ENCODE measurements around the gene GLIPR1L2.
A peak's percentile ranks its signal among the peaks of the same experiment; 100 is the strongest.

GLIPR1L2 gene

DNA sequence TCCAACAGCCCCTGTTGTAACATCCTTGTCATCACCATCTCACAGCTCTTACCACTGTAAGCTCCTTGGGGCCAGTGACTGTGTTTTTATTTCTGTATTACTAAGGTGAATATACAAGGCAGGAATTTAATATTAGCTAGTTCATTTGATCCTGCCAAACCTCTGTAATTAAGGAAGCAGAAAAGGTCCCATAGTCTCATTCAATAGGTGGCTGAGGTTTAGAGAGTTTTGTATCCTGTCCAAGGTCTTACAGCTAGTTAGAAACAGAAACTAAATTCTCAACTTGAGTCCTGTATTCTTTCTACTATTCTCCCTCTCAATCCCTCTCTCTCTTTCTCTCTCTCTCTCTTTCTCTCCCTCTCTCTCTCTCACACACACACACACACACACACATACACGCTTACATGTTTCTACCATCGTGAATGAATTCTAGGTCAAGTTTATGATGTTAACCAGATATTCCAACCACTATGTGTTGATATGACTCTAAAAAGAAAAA lies 89.1 kb downstream of the GLIPR1L2 start:
- H3K27me3 ChIP-seq (ENCODE audit: control insufficient read depth in 1 of 2, insufficient read depth in 2 of 2, low read length in 2 of 2): no peaks in the 10 kb centered on the region
- H3K36me3 ChIP-seq (ENCODE audit: insufficient read depth, low read length): no peaks in the 10 kb centered on the region
- H3K4me3 ChIP-seq (ENCODE audit: low read depth in 1 of 2, low read length in 2 of 2): peak overlapping the region; percentile 44 to 74
- peaks cover 34% of the 10 kb centered on the region for H3K4me1 ChIP-seq (ENCODE audit: insufficient read depth, low read length)
- peak overlapping the region; percentile 87 for H3K27ac ChIP-seq (ENCODE audit: low read depth, low read length)
- peak overlapping the region; percentile 21 for H3K9ac ChIP-seq (ENCODE audit: low read length)
- no peaks in the 10 kb centered on the region for H3K9me3 ChIP-seq (ENCODE audit: low read length)

- Histone ChIP-seq H3K9me3 (ENCODE audit: low read length) (no peaks in the 10 kb centered on the region), H3K27ac (ENCODE audit: low read depth, low read length) (peak within 1 kb of the TSS; percentile 87), H3K4me1 (ENCODE audit: insufficient read depth, low read length) (peaks cover 34% of the 10 kb centered on the region), H3K36me3 (ENCODE audit: insufficient read depth, low read length) (no peaks in the 10 kb centered on the region), H3K27me3 (ENCODE audit: control insufficient read depth in 1 of 2, insufficient read depth in 2 of 2, low read length in 2 of 2) (no peaks in the 10 kb centered on the region), H3K9ac (ENCODE audit: low read length) (peak within 1 kb of the TSS; percentile 21), H3K4me3 (ENCODE audit: low read depth in 1 of 2, low read length in 2 of 2) (peak within 1 kb of the TSS; percentile 44 to 74)
Measured at GRCh38 chr12:75480469-75480949, 89.6 kb downstream of the GLIPR1L2 start, which contains the start of gene GLIPR1. Gene GLIPR1 (plus strand): TSS chr12:75480755. CDS start chr12:75480881, 126 bp downstream.

GRCh38 chr12:75481013-75481705 lies 90.3 kb downstream of the GLIPR1L2 start:
- Histone ChIP-seq H3K4me1 (ENCODE audit: insufficient read depth, low read length) (peaks cover 39% of the 10 kb centered on the region), H3K27ac (ENCODE audit: low read depth, low read length) (peak overlapping the region; percentile 87), H3K27me3 (ENCODE audit: control insufficient read depth in 1 of 2, insufficient read depth in 2 of 2, low read length in 2 of 2) (no peaks in the 10 kb centered on the region), H3K36me3 (ENCODE audit: insufficient read depth, low read length) (no peaks in the 10 kb centered on the region), H3K4me3 (ENCODE audit: low read depth in 1 of 2, low read length in 2 of 2) (peak overlapping the region; percentile 44 to 74), H3K9ac (ENCODE audit: low read length) (peak overlapping the region; percentile 21), H3K9me3 (ENCODE audit: low read length) (no peaks in the 10 kb centered on the region)

GRCh38 chr12:75481774-75482173 lies 90.9 kb downstream of the GLIPR1L2 start:
- Histone ChIP-seq H3K4me3 (ENCODE audit: low read depth in 1 of 2, low read length in 2 of 2) (peak overlapping the region; percentile 44 to 74), H3K9ac (ENCODE audit: low read length) (peak overlapping the region; percentile 20), H3K4me1 (ENCODE audit: insufficient read depth, low read length) (peaks cover 45% of the 10 kb centered on the region), H3K27me3 (ENCODE audit: control insufficient read depth in 1 of 2, insufficient read depth in 2 of 2, low read length in 2 of 2) (no peaks in the 10 kb centered on the region), H3K36me3 (ENCODE audit: insufficient read depth, low read length) (no peaks in the 10 kb centered on the region), H3K9me3 (ENCODE audit: low read length) (no peaks in the 10 kb centered on the region), H3K27ac (ENCODE audit: low read depth, low read length) (peak overlapping the region; percentile 28)

All from muscle layer of colon (tissue), 2 donors.